Neutrophil (primary cell): ENCODE measurements around the gene CATSPER3.

ENCODE experiments used
- H3K27ac ChIP-seq: fragments of 200-600 bp; sonication (generic); 2 replicates; pipeline ENCODE4 v1.5.1; 2016; ENCODE audit warnings: mild to moderate bottlenecking, moderate library complexity
- H3K27me3 ChIP-seq: fragments of 200-600 bp; sonication (generic); 2 replicates; pipeline ENCODE4 v1.6.0; 2016; ENCODE audit warnings: mild to moderate bottlenecking
- H3K36me3 ChIP-seq: fragments of 200-600 bp; sonication (generic); 2 replicates; pipeline ENCODE4 v1.5.1; 2017
- H3K4me1 ChIP-seq, 2 experiments: fragments of 200-600 bp in 1 of 2; sonication (generic) in 1 of 2; 1 replicate in 1 of 2; 2 replicates in 1 of 2; pipeline versions ENCODE4 v1.5.1 to v1.6.1; 2013 to 2016; ENCODE audit warnings: low read depth in 1 of 2, low read length in 1 of 2, mild to moderate bottlenecking in 1 of 2, moderate library complexity in 1 of 2; ENCODE audit not compliant: control insufficient read depth in 1 of 2, insufficient read depth in 1 of 2
- H3K4me3 ChIP-seq, 2 experiments: fragments of 200-600 bp in 1 of 2; sonication (generic) in 1 of 2; 1 replicate in 1 of 2; 2 replicates in 1 of 2; pipeline ENCODE4 v1.5.1; 2013 to 2016; ENCODE audit warnings: low read depth in 1 of 2, low read length in 1 of 2, mild to moderate bottlenecking in 1 of 2, moderate library complexity in 1 of 2
- H3K9me3 ChIP-seq: fragments of 200-600 bp; sonication (generic); 2 replicates; pipeline ENCODE4 v1.5.1; 2016
- TF ChIP-seq, protein P1 (sequence below): fragments of 200-600 bp; sonication (generic); IDR thresholded peaks from 2 replicates; pipeline ENCODE4 v1.5.1; 2016; ENCODE audit warnings: antibody characterized with exemption

Gene CATSPER3

GRCh38 chr5:135052511-135053145 lies 84.9 kb downstream of the CATSPER3 start:
- peaks cover 100% of the 10 kb centered on the region for H3K27me3 ChIP-seq
- H3K4me3 ChIP-seq = no peak overlapping the region
- no peaks in the 10 kb centered on the region for H3K9me3 ChIP-seq
- H3K4me1 ChIP-seq = peaks cover 3 to 9% of the 10 kb centered on the region in 2 experiments
- H3K27ac ChIP-seq = no peak overlapping the region
- H3K36me3 ChIP-seq = no peaks in the 10 kb centered on the region
- TF ChIP-seq, protein P1, sequence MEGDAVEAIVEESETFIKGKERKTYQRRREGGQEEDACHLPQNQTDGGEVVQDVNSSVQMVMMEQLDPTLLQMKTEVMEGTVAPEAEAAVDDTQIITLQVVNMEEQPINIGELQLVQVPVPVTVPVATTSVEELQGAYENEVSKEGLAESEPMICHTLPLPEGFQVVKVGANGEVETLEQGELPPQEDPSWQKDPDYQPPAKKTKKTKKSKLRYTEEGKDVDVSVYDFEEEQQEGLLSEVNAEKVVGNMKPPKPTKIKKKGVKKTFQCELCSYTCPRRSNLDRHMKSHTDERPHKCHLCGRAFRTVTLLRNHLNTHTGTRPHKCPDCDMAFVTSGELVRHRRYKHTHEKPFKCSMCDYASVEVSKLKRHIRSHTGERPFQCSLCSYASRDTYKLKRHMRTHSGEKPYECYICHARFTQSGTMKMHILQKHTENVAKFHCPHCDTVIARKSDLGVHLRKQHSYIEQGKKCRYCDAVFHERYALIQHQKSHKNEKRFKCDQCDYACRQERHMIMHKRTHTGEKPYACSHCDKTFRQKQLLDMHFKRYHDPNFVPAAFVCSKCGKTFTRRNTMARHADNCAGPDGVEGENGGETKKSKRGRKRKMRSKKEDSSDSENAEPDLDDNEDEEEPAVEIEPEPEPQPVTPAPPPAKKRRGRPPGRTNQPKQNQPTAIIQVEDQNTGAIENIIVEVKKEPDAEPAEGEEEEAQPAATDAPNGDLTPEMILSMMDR = no peak

- Histone ChIP-seq H3K4me1 (peaks cover 3 to 9% of the 10 kb centered on the region in 2 experiments), H3K36me3 (no peaks in the 10 kb centered on the region), H3K27ac (no peak overlapping the region), H3K4me3 (no peak overlapping the region), H3K27me3 (peaks cover 100% of the 10 kb centered on the region), H3K9me3 (no peaks in the 10 kb centered on the region)
- TF ChIP-seq, protein P1 = no peak
Measured at GRCh38 chr5:135053278-135053677, 85.6 kb downstream of the CATSPER3 start.

- H3K27ac ChIP-seq = no peak overlapping the region
- TF ChIP-seq, protein P1 = no peak
- peaks cover 3 to 9% of the 10 kb centered on the region in 2 experiments for H3K4me1 ChIP-seq
- H3K4me3 ChIP-seq = no peak overlapping the region
- H3K36me3 ChIP-seq = no peaks in the 10 kb centered on the region
- no peaks in the 10 kb centered on the region for H3K9me3 ChIP-seq
- peaks cover 100% of the 10 kb centered on the region for H3K27me3 ChIP-seq
Measured at GRCh38 chr5:135053989-135054388, 86.3 kb downstream of the CATSPER3 start.

- peaks cover 100% of the 10 kb centered on the region for H3K27me3 ChIP-seq
- peaks cover 3 to 9% of the 10 kb centered on the region in 2 experiments for H3K4me1 ChIP-seq
- no peaks in the 10 kb centered on the region for H3K9me3 ChIP-seq
Measured at GRCh38 chr5:135054546-135054945, 86.8 kb downstream of the CATSPER3 start.

DNA sequence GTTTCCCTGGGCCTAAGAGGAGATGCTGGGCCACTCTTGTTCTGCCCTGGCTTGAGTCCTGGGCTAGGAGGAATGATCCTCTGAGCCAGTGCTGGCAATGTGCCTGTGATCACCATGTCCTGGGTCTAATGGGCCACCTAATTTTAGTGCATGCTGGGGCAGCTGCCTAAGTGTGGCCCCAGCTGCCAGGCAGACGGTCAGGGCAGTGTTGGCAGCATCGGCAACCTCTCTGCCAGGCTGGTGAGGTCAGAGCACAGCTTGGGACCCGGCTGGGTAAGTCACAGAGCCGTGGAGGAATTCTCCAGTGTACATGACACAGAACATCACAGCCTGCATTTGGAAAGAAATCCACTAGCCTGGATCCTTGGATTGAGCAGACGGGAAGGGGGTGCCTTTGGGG lies 87.7 kb downstream of the CATSPER3 start:
- no peak overlapping the region for H3K27ac ChIP-seq
- no peaks in the 10 kb centered on the region for H3K9me3 ChIP-seq
- peaks cover 3 to 9% of the 10 kb centered on the region in 2 experiments for H3K4me1 ChIP-seq
- TF ChIP-seq, protein P1 = no peak
- H3K4me3 ChIP-seq = no peak overlapping the region
- peaks cover 97% of the 10 kb centered on the region for H3K27me3 ChIP-seq
- H3K36me3 ChIP-seq = no peaks in the 10 kb centered on the region

More at GRCh38 chr5:135054546-135054945, 86.8 kb downstream of the CATSPER3 start:
- no peak overlapping the region for H3K27ac ChIP-seq
- no peaks in the 10 kb centered on the region for H3K36me3 ChIP-seq
- TF ChIP-seq, protein P1 = no peak
- no peak overlapping the region for H3K4me3 ChIP-seq
